Mucosa of descending colon (tissue), 3 donors: ENCODE measurements around the gene CLDND1. TPM values are rescaled to one million over a fixed set of nuclear protein-coding genes. Genes with fewer than 3 reads are reported as not detected.
A peak's percentile ranks its signal among the peaks of the same experiment; 100 is the strongest.
"Not testable (repeated sequence)": the region's sequence is repeated elsewhere in the genome, so short reads cannot be mapped to it uniquely, and the experiment has no call there.

ENCODE experiments used
- ATAC-seq: fragments of 200-7000 bp; cut with Tn5 transposase; one replicate; pipeline ENCODE4 v1.9.1; 2020; ENCODE audit warnings: mild to moderate bottlenecking, moderate library complexity
- DNase-seq, 3 donors: peaks; one replicate each; pipeline ENCODE4 v3.0.0-alpha.2; 2020
- H3K36me3 ChIP-seq: fragments of 200-600 bp; one replicate; pipeline ENCODE4 v1.8.0; 2021; ENCODE audit warnings: low read depth, mild to moderate bottlenecking
- H3K4me1 ChIP-seq: fragments of 200-600 bp; one replicate; pipeline ENCODE4 v1.8.0; 2021; ENCODE audit warnings: low read depth, mild to moderate bottlenecking
- H3K4me3 ChIP-seq: fragments of 200-600 bp; one replicate; pipeline ENCODE4 v1.8.0; 2021; ENCODE audit warnings: mild to moderate bottlenecking
- H3K9me3 ChIP-seq: fragments of 200-600 bp; one replicate; pipeline ENCODE4 v1.8.0; 2021; ENCODE audit warnings: mild to moderate bottlenecking
- CTCF ChIP-seq: fragments of 200-600 bp; IDR thresholded peaks from one replicate; pipeline ENCODE4 v1.8.0; 2022; ENCODE audit warnings: antibody characterized with exemption, mild to moderate bottlenecking
- intact Hi-C, 2 donors: fragments of 100-400 bp; cut with DNase I in 1 of 2; cut with micrococcal nuclease in 1 of 2; formaldehyde crosslinking; loops; one replicate each; pipeline versions ENCODE4 v1.11.0 to v1.11.1; 2022; cut with DNase I, micrococcal nuclease
- total RNA-seq, 3 donors: library from RNA; stranded (reverse); fragmentation: NEBNext Ultra II Directional in 2 of 3; extraction: Animal tissue kit (Norgen Biotek cat#: 25700) in 2 of 3; gene quantifications; one replicate each; pipeline versions ENCODE4 v1.2.1 to v1.2.4, GENCODE V29; 2021 to 2023
- donor health status: DM: no; HTN: no; CAD: no; lungs with moderate emphysema.
- donor health status: DM: no; HTN: no; CAD: no.
- donor health status: DM: no; HTN: yes; CAD: no.

The CLDND1 gene
- total RNA-seq, 3 donors from 2014 or later = 64.6 to 150 (median 70.4) TPM

- no peak for TF ChIP-seq CTCF
- H3K36me3 ChIP-seq = no peaks in the 10 kb centered on the region
- H3K4me3 ChIP-seq = no peak overlapping the region
- no peak for DNase-seq
- ATAC-seq = peak; percentile 78
- no peaks in the 10 kb centered on the region for H3K9me3 ChIP-seq
- intact Hi-C loops = loop anchor here in 1 of 2 donors (5.0 kb wide), 1 partner anchor 67 kb away; the partner anchor contains the start of gene OR5K2
- no peaks in the 10 kb centered on the region for H3K4me1 ChIP-seq
Observed at GRCh38 chr3:98564282-98565005, 41.7 kb upstream of the CLDND1 start.

- Histone ChIP-seq H3K9me3 (no peaks in the 10 kb centered on the region), H3K4me3 (no peak overlapping the region), H3K36me3 (no peaks in the 10 kb centered on the region), H3K4me1 (no peaks in the 10 kb centered on the region)
- no peak for TF ChIP-seq CTCF
- peak; percentile 58 for ATAC-seq
- DNase-seq = no peak
- intact Hi-C loops = loop anchor here in 1 of 2 donors (5.0 kb wide), 1 partner anchor 66 kb away; the partner anchor contains the start of gene OR5K2
Observed at GRCh38 chr3:98563661-98564281, 41.1 kb upstream of the CLDND1 start.

GRCh38 chr3:98561727-98562521 is 39.2 kb upstream of the CLDND1 start:
- no peaks in the 10 kb centered on the region for H3K4me1 ChIP-seq
- no peak overlapping the region for H3K4me3 ChIP-seq
- ATAC-seq (peak; percentile 25), DNase-seq (no peak)
- no peak for TF ChIP-seq CTCF
- no peaks in the 10 kb centered on the region for H3K36me3 ChIP-seq
- no peaks in the 10 kb centered on the region for H3K9me3 ChIP-seq
- intact Hi-C loops = loop anchor here in 1 of 2 donors (5.0 kb wide), 1 partner anchor 65 kb away; the partner anchor contains the start of gene OR5K2

GRCh38 chr3:98560911-98561310 is 38.2 kb upstream of the CLDND1 start:
- H3K36me3 ChIP-seq = no peaks in the 10 kb centered on the region
- DNase-seq (no peak), ATAC-seq (no peak)
- H3K4me1 ChIP-seq = no peaks in the 10 kb centered on the region
- intact Hi-C loops = loop anchor here in 1 of 2 donors (5.0 kb wide), 1 partner anchor 64 kb away; the partner anchor contains the start of gene OR5K2
- no peaks in the 10 kb centered on the region for H3K9me3 ChIP-seq
- H3K4me3 ChIP-seq = no peak overlapping the region
- TF ChIP-seq CTCF = no peak

- not testable (repeated sequence) for H3K9me3 ChIP-seq, H3K4me3 ChIP-seq, ATAC-seq, H3K4me1 ChIP-seq, H3K36me3 ChIP-seq, DNase-seq
- intact Hi-C loops = loop anchor here in 1 of 2 donors (5.0 kb wide), 1 partner anchor 62 kb away; the partner anchor contains the start of gene OR5K2
Observed at GRCh38 chr3:98559769-98560168, 37.1 kb upstream of the CLDND1 start.
